HG03354 (cell line): Measurements from ENCODE around the gene BDH1.

Experiments used
- ATAC-seq: cut with Tn5 transposase; IDR thresholded peaks from one replicate; pipeline ENCODE4 v1.9.1; 2021; ENCODE audit warnings: mild to moderate bottlenecking; ENCODE audit not compliant: unreplicated experiment, poor library complexity, severe bottlenecking

The BDH1 gene

DNA sequence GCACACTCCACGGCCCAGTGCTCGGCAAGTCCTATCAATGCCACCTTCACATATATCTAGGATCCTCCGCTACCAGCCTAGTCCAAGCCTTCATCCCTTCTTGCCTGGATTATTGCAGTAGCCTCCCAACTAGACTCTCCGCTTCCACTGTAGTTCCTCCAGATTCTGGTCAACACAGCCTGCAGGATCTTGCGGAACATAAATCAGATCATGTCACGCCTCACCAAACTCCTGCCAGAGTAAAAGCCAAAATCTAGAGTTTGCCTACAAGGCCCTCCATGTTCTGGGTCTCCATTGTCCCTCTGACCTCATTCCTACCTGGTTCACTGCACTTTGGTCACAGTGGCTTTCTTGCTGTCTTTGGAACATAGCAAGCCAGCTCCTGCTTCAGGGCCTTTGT is 3.6 kb downstream of the BDH1 start:
- ATAC-seq: no peak

DNA sequence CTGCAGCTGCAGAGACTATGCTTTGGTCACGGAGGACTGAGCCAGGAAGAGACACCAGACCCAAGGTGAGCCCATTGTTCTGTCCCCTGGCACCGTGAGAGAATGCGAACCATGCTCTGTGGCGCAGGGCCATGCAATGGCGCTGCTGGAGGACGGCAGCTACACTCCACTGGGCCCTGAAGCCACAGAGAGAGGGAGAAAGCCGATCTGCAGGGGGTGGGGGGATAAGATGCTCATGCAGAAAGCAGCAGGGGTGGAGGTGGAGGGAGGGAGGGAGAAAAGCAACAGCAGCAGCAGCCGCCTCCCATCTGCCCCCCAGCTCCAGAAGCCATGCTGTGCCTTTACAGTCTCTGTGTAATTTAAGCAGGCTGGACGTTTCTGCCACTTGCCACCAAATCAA is 5.3 kb downstream of the BDH1 start:
- ATAC-seq: no peak

DNA sequence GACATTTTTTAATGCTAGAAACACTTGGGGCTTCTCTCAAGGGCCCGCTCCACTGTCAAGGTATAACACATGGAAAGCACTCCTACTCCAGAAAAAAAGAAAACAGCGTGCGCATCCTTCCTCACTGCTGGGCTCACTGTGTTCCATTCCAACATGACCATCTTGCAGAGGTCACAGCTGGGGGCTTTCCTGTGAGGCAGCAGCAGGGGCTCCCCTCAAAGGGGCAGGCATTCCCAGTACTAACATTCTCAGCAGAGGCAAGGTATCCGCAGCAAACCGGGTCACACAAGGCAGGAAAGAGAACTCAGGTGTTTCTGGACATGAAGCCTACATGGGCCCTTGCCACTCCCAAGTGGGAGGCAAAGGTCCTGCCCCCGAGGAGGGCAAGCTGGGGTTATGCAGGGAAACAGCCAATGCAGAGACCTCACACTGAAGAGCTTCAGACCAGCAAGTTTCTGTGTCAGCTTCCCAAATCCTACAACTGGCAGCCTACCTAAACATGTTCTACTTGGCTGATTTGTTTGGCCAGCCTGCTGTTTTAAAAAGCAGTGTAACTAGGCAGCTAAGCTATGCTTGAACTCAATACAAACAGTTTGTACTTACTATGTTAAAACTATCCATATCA is 6.4 kb downstream of the BDH1 start:
- ATAC-seq: no peak

DNA sequence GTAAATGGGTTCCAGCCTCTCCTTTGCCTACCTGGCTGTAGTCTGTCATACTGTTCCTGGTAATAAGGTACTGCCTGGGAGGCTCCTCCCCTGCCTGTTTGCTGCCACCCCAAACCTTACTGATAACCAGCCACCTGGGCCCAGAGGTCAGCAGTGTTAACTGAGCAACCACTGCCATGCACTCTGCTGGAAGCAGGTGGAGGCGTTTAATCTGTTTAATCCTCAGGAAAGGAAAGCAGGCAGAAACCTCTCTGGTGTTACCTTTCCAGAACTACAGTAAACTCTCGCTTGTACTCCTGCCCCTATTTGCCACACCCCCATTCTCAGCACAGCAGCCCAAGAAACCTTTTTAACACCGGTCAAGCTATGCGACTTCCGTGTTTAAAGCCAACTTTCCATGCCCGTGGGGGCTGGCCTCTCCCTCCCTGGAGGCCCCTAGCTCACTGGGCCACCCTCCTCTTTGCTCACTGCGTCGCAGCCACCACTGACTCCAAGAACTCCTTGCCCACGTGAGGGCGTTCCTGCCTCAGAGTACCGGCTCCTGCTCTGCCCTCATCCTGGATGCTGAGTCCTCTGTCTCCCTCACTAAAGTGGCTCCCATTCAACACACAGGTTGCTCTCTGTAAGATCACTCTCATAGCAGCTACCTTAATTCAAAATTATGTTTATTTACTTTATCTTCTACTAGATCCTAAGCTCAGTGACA is 8.3 kb downstream of the BDH1 start:
- ATAC-seq: no peak

DNA sequence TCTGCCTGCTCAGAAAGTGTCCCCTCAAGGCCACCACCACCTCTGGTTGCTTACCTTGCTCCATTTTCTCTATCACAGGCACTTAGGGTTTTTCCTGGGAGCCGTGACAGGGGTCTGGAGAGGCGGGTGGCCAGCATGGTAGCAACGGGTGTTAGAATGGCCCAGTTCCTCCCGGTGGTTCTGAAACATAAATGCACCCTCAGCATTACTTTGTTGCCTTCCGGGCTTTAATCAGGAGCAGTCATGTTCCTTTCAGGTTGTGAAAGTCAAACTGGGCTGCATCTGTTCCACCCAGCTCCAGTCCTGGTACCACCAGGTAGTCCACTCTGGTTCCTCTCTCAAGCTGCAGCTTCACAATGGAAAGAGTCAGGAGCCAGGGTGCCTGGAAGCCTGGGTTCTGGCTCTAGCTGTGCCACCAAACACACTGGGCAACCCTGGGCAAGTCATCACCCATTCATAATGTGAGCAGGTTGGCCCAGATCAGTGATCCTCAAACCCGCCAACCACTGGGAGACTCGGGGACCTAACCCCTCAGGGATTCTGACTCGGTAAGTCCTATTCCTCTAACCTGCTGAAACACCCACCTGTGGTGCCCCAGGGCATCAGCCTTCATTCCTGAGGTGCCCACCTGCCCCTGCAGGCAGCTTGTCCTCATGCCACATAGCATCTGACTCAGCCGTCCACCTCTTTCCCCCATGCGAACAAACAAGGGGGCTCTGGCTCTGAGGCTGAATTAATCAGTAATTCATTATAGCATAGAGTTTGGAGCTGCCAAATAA is 9.3 kb downstream of the BDH1 start:
- ATAC-seq: no peak

DNA sequence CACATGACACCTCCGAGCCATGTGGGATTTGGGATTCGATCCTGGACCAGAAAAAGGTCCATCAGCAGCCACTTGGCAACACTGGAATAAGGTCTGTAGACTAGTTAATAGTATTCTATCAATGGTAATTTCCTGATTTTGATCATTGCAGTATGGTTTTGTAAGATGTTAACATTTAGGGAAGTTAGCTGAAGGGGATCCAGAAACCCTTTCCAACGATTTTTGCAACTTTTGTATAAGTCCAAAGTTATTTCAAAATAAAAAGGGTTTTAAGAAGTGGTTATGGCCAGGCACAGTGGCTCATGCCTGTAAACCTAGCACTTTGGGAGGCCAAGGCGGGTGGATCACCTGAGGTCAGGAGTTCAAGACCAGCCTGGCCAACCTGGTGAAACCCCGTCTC is 10.2 kb downstream of the BDH1 start:
- no peak for ATAC-seq

DNA sequence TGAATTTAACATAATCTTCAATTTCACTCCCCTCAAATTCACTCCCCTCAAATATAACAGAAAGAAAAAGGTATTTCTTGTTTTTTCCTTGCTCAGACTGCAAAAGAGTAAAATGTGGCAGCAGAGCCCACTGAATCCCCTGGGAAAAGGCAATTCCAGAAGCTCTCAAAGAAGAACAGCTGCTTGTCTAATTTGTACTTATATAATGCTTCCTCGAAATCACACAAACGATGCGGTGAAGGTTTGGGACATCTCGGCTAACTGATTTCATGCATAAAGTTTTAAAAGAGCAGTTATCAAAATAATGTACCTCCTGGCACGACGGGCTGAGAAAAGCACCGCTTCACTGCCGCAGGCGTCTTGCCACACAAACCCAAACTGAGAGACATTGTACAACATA is 10.7 kb downstream of the BDH1 start:
- ATAC-seq: no peak

DNA sequence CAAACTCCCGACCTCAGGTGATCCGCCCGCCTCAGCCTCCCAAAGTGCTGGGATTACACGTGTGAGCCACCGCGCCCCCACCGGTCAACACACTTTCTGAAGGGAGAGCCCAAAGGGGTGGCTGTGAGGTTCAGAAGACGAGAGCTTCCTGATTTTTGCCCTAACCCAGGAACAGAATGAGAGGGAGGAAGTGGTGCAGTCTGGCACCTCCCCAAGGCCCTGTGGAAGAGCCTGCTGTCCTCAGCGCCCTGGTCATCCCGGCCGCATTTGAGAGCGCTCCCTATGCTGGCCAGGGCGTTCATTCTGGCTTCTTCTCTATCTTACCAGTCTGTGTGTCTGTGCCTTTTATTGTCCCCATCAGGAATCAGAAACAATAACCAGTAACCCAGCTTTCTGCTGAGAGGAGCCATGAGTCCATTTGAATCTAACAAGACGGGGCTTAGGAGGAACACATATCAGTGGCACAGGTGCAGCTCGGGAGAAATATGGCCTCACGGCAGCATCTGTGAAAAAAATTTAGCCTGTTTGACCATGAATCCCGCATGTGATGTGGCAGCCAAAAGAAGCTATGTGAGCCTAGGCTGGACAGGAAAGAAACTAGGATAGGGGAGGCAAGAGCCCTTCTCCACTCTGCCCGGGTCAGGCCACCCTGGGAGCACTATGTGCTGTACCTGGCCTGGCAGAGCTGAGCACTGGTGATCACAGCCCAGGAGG is 12.9 kb downstream of the BDH1 start:
- ATAC-seq: no peak

DNA sequence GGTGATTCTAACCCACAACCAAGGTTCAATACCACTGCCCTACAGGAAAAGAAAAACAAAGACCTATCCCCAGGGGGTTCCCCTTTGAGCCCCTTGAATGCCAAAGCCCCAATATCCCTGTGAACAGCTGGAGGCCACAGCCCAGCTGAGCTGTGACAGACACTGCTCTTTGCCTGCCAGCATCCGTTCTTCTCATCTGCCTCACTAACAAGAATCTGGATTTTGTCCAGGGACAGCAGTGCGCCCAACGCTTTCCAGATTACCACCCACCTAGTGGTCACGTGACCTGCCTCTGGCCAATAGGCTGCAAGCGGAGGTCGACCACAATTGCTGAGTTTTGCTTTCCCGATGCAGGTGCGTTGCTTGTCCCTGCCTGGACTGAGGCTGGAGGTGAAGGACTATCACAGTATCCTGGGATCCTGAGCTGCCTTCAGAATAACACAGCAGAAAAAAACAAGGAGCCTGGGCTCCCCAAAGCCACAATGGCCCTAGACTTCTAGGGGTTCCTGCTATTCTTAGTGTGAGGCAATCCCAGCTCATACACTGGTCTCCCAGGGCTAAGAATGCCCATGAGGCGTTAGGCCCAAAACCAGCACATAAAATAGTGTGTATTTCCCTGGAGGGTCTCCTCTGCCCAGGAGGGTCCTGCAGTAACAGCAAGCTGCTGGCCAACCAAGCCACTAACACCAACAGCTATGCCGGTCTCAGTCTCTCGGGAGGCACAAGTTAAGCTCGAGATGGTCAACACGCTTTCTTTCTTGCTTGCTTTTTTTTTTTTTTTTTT is 13.8 kb downstream of the BDH1 start:
- ATAC-seq: no peak

DNA sequence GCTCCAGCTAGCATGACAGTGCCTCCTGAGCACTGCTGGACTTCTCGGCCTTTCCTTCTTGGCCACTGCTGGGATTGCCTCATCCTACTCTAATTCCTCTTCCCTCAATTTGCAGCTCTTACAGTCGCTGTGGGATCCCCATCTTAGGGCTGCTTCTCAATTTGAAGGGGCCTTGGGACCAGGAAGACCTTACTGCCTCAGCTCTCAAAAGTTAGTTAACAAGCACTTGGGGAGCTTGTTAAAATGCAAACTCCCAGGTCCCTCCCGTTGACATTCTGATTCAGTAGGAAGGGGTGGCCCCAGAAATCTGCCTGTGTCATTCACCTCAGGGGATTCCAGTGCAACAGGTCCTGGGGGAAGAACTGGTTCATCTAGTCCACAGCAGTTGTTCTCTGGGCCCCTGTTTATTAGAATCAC is 14.8 kb downstream of the BDH1 start:
- ATAC-seq: no peak

DNA sequence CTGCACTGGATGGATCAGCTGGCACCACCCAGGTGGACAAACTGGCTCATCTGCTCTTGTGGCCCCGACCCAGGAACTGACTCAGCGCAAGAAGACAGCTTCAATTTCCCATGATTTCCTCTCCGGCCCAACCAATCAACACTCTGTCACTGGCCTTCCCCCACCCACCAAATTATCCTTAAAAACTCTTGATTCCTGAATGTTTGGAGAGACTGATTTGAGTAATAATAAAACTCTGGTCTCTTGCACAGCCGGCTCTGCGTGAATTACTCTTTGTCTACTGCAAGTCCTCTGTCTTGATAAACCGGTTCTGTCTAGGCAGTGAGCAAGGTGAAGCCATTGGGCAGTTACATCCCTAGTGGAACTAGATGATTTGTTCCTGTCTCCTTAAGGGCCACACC is 16.1 kb downstream of the BDH1 start:
- no peak for ATAC-seq

DNA sequence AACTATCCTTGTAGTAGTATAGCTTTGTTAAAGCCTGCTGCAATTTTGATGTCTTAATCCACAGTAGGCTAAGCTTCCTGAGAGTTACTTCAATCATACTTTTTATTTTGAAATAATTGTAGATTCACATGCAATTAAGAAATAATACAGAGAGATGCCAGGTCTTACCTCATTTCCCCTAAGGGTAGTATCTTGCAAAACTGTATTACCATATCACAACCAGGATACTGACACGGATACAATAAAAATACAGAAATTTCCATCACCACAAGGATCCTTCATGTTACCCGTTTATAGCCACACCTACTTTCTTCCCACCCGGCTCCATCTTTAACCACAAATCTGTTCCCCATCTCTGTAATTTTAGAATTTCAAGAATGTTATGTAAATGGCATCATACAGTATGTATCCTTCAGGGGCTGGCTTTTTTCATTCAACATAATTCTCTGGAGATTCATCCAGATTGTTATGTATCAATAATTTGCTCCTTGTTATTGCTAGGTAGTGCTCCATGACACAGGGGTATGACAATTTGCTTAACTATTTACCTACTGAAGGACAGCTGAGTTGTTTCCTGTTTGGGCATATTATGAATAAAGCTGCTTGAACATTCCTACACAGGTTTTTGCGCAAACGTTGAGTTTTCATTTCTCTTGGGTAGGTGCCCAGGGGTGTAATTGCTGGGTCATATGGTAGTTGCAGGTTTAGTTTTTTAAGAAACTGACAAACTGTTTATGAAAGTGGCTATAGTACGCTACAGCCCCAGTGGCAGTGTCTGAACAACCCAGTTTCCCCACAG is 21.6 kb downstream of the BDH1 start:
- ATAC-seq: no peak

DNA sequence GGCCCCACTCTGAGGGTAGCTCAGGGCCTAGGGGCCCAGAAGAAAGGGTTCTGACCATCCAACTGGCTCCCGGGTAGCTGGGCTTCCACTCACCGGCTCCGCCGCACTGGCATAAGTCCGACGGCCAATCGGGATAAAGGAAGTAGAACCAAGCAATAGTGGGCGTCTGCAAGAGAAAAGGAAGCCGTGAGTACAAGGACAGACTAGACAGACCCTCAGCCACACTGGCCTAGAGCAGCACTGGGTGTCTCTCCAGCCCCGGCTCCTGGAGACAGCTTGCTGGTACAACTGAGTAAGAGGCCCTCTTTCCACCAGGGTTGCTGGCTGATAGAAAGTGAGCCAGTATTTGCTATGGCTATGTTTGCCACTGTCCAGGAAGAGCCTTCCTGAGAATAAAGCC is 22.4 kb downstream of the BDH1 start:
- ATAC-seq: no peak

DNA sequence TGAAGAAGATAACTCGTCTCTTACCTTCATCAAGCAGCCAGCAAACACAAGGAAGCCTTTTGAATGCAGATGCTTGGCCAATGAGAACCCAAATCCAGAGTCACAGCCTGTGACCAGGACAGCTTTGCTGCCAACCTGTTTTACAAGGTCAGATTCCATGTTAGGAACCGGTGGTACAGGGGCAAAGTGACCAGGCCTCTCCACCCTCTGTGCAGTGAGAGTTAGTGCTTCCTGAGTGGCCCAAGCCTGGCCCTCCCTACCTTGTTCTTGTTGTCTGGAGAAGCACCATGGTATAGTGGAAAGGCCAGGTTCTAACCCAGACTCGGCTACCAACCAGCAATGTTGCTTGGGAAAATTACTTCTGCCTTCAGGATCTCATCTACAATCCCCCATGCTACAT is 23.4 kb downstream of the BDH1 start:
- no peak for ATAC-seq

DNA sequence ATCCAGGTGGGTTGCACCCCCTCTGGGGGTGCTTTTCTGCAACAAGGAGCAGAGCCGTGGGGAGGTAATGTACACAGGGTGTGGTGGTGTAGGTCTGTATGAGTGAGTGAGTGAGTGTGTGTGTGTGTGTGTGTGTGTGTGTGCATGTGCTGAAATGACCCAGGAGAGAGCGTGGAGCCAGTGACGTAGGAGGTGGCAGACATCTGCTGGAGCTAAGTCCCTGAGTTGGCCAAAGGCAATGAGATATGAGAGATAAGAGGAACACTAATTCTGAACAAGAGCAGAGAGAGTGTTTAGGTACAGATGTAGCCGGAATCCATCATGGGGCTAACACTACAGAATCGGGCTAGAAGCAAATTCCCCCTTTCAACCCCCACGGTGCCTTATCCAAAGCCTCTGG is 27.6 kb downstream of the BDH1 start:
- ATAC-seq: no peak

DNA sequence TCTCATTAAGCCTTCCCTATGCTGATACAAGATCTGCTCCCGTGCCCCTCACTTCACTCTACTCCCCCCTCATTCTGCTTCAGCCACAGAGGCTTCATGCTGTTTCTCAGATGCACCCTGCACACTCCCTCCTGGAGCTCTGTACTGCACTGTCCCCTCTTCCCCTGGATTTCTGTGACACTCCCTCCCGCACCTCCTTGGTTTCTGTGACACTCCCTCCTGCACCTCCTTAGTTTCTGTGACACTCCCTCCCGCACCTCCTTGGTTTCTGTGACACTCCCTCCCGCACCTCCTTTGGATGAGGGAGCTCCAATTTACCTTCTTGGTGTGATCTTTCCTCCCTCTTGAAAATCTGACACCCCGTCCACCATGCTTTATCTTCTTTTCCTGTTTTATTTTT is 28.2 kb downstream of the BDH1 start:
- ATAC-seq: no peak

DNA sequence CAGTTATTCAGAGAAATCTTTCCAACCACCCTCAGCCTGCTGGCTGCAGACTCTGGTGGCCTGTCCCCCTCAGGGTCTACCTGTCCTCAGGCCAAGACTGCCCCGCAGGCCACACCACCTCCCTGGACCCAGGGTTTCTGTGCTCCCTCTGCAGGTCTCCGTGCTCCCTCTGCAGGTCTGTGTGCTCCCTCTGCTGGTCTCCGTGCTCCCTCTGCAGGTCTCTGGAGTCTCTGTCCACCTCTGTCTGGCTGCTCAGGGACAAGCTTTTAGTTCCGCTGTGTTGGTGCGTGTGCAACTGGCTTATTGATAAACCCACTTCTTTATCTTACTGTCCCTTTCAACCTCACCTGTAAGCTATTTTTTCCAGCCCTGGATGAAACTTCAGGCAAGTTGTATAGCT is 30.1 kb downstream of the BDH1 start:
- ATAC-seq: no peak

DNA sequence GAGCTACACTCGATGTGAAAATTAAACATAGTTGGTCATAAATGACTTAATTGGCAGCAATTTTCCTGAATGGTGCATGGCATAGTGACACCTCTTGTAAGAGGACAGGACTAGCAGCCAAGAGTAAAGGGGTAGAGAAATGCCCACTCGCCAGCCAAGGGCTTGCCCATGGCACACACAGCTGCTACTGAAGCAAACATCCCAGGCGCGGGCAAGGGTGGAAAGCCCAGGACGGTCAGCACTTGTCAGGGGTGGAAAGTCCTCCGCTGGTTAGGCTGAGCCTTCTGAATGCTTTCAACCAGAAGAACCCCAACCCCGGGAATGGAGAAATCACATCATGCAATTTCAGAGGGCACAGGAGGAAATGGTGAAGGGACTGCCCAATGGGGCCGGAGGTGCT is 31.6 kb downstream of the BDH1 start:
- ATAC-seq: no peak

DNA sequence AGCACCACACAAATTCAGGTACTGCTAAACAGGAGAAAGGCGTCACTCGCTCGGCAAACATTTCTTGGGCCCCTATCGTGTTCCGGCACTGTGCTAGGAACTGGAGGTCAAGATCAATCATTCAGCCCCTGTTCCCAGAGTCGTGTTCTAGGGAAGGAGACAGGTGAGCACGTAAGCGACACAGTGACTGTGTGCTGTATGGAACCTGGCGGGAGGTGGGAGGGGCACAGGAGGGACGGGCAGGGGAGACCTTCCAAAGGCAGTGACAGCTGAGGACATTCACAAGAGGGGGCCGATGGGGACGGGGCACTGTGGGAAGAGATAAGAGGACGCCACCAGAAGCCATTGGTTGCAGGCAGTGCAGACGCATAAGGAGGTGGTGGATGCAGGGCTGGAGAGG is 32.2 kb downstream of the BDH1 start:
- ATAC-seq: no peak
